GM03348 (cell line): ENCODE results near the gene PGR.
"Not testable (repeated sequence)": the region's sequence is repeated elsewhere in the genome, so short reads cannot be mapped to it uniquely, and the experiment has no call there.

Experiments
- DNase-seq: peaks from one replicate; pipeline ENCODE4 v3.0.0; 2012; ENCODE audit warnings: low spot score

Gene PGR

GRCh38 chr11:101082813-101083212 is 46.8 kb downstream of the PGR start:
- DNase-seq, result no peak

- DNase-seq, result no peak
These were observed 65.9 kb downstream of the PGR start for GRCh38 chr11:101063706-101064105.

GRCh38 chr11:101061606-101062005 is 68.0 kb downstream of the PGR start:
- DNase-seq, result no peak

GRCh38 chr11:101059331-101059730 is 70.3 kb downstream of the PGR start:
- no peak for DNase-seq

- DNase-seq, result no peak
These were observed 76.1 kb downstream of the PGR start for GRCh38 chr11:101053492-101053891.

GRCh38 chr11:101051677-101052076 is 77.9 kb downstream of the PGR start:
- no peak for DNase-seq

- DNase-seq, result no peak
These were observed 79.8 kb downstream of the PGR start for GRCh38 chr11:101049813-101050212.

GRCh38 chr11:101049123-101049522 is 80.5 kb downstream of the PGR start:
- DNase-seq, result no peak

GRCh38 chr11:101048479-101048878 is 81.1 kb downstream of the PGR start:
- no peak for DNase-seq

- DNase-seq, result no peak
These were observed 82.7 kb downstream of the PGR start for GRCh38 chr11:101046947-101047346.

GRCh38 chr11:101045415-101045814 is 84.2 kb downstream of the PGR start:
- DNase-seq, result no peak

GRCh38 chr11:101043940-101044339 is 85.7 kb downstream of the PGR start:
- DNase-seq, result no peak

GRCh38 chr11:101035872-101036271 is 93.7 kb downstream of the PGR start:
- no peak for DNase-seq

- no peak for DNase-seq
These were observed 95.5 kb downstream of the PGR start for GRCh38 chr11:101034076-101034475.

- no peak for DNase-seq
These were observed 96.6 kb downstream of the PGR start for GRCh38 chr11:101032991-101033390.

GRCh38 chr11:101031713-101032112 is 97.9 kb downstream of the PGR start:
- no peak for DNase-seq

- no peak for DNase-seq
These were observed 98.9 kb downstream of the PGR start for GRCh38 chr11:101030692-101031091.

GRCh38 chr11:101030015-101030414 is 99.6 kb downstream of the PGR start:
- DNase-seq, result no peak

- DNase-seq, result no peak
These were observed 101.0 kb downstream of the PGR start for GRCh38 chr11:101028644-101029043.

- DNase-seq, result no peak
These were observed 107.4 kb downstream of the PGR start for GRCh38 chr11:101022256-101022655.

GRCh38 chr11:101019870-101020269 is 109.7 kb downstream of the PGR start:
- DNase-seq, result no peak

GRCh38 chr11:101014600-101015285 is 114.9 kb downstream of the PGR start:
- no peak for DNase-seq

- not testable (repeated sequence) for DNase-seq
These were observed 115.9 kb downstream of the PGR start for GRCh38 chr11:101013702-101014101.

- DNase-seq, result no peak
These were observed 117.7 kb downstream of the PGR start for GRCh38 chr11:101011881-101012280.
